Measurements from ENCODE around the gene SENP2. TPM values are rescaled to one million over a fixed set of nuclear protein-coding genes. Genes with fewer than 3 reads are reported as not detected.
"Not testable (repeated sequence)": the region's sequence is repeated elsewhere in the genome, so short reads cannot be mapped to it uniquely, and the experiment has no call there.

Gene SENP2
- total RNA-seq, 1 donor from 2014 or later, result 25.1 TPM

GRCh38 chr3:185582871-185583270 is 3.2 kb upstream of the SENP2 start:
- no peak for DNase-seq (ENCODE audit: missing footprints)
- intact Hi-C loops (cut with DNase I), result no loop called here
- ATAC-seq, result no peak

GRCh38 chr3:185583925-185584324 is 2.2 kb upstream of the SENP2 start:
- intact Hi-C loops (cut with DNase I), result no loop called here
- DNase-seq (ENCODE audit: missing footprints), result no peak

GRCh38 chr3:185584686-185585085 is 1.4 kb upstream of the SENP2 start:
- no peak for DNase-seq (ENCODE audit: missing footprints)
- intact Hi-C loops (cut with DNase I), result no loop called here
- ATAC-seq, result no peak

More at GRCh38 chr3:185583925-185584324, 2.2 kb upstream of the SENP2 start:
- no peak for ATAC-seq

GRCh38 chr3:185585518-185585858 is 607 bp upstream of the SENP2 start:
- intact Hi-C loops (cut with DNase I), result no loop called here
- ATAC-seq (no peak), DNase-seq (ENCODE audit: missing footprints) (no peak)

- intact Hi-C loops (cut with DNase I), result loop anchor here (2.0 kb wide), 1 partner anchor 88 kb away; the partner anchor contains the start of gene TMEM41A
- ATAC-seq (no peak), DNase-seq (ENCODE audit: missing footprints) (no peak)
Observed at GRCh38 chr3:185586686-185587039, 568 bp downstream of the SENP2 start.

GRCh38 chr3:185594073-185594472 is 8.0 kb downstream of the SENP2 start:
- DNase-seq (ENCODE audit: missing footprints) (no peak), ATAC-seq (no peak)
- intact Hi-C loops (cut with DNase I), result no loop called here

- DNase-seq (ENCODE audit: missing footprints) (no peak), ATAC-seq (no peak)
- intact Hi-C loops (cut with DNase I), result no loop called here
Observed at GRCh38 chr3:185595526-185595925, 9.4 kb downstream of the SENP2 start.

GRCh38 chr3:185605566-185605965 is 19.5 kb downstream of the SENP2 start:
- DNase-seq (ENCODE audit: missing footprints), result no peak
- no peak for ATAC-seq
- intact Hi-C loops (cut with DNase I), result no loop called here

GRCh38 chr3:185606196-185606595 is 20.1 kb downstream of the SENP2 start:
- intact Hi-C loops (cut with DNase I), result no loop called here
- ATAC-seq (no peak), DNase-seq (ENCODE audit: missing footprints) (no peak)

GRCh38 chr3:185613016-185613415 is 26.9 kb downstream of the SENP2 start:
- intact Hi-C loops (cut with DNase I), result no loop called here
- ATAC-seq (no peak), DNase-seq (ENCODE audit: missing footprints) (no peak)

- no peak for DNase-seq (ENCODE audit: missing footprints)
- no peak for ATAC-seq
- intact Hi-C loops (cut with DNase I), result no loop called here
Observed at GRCh38 chr3:185623939-185624665, 38.0 kb downstream of the SENP2 start.

- no peak for DNase-seq (ENCODE audit: missing footprints)
- no peak for ATAC-seq
- intact Hi-C loops (cut with DNase I), result no loop called here
Observed at GRCh38 chr3:185625784-185626183, 39.7 kb downstream of the SENP2 start.

- no peak for DNase-seq (ENCODE audit: missing footprints)
- intact Hi-C loops (cut with DNase I), result no loop called here
- ATAC-seq, result no peak
Observed at GRCh38 chr3:185629554-185630181, 43.6 kb downstream of the SENP2 start.

GRCh38 chr3:185630182-185630622 is 44.1 kb downstream of the SENP2 start:
- ATAC-seq, result peak; percentile 67
- intact Hi-C loops (cut with DNase I), result no loop called here
- DNase-seq (ENCODE audit: missing footprints), result no peak

- no peak for DNase-seq (ENCODE audit: missing footprints)
- ATAC-seq, result peak; percentile 48
- intact Hi-C loops (cut with DNase I), result no loop called here
Observed at GRCh38 chr3:185631108-185631507, 45.0 kb downstream of the SENP2 start.

GRCh38 chr3:185631508-185632206 is 45.6 kb downstream of the SENP2 start:
- no peak for ATAC-seq
- intact Hi-C loops (cut with DNase I), result no loop called here
- no peak for DNase-seq (ENCODE audit: missing footprints)

- intact Hi-C loops (cut with DNase I), result no loop called here
- ATAC-seq (no peak), DNase-seq (ENCODE audit: missing footprints) (no peak)
Observed at GRCh38 chr3:185632996-185633395, 46.9 kb downstream of the SENP2 start.

- ATAC-seq (no peak), DNase-seq (ENCODE audit: missing footprints) (no peak)
- intact Hi-C loops (cut with DNase I), result no loop called here
Observed at GRCh38 chr3:185637388-185637787, 51.3 kb downstream of the SENP2 start.

GRCh38 chr3:185638651-185639050 is 52.6 kb downstream of the SENP2 start:
- DNase-seq (ENCODE audit: missing footprints); ATAC-seq; intact Hi-C loops (cut with DNase I): not testable (repeated sequence)

GRCh38 chr3:185639632-185640206 is 53.6 kb downstream of the SENP2 start:
- ATAC-seq, result no peak
- DNase-seq (ENCODE audit: missing footprints), result no peak
- intact Hi-C loops (cut with DNase I), result no loop called here
